Neuronal stem cell (in vitro differentiated cells): ENCODE measurements around the gene SRSF8.

Experiments
- DNase-seq: peaks from one replicate; pipeline ENCODE4 v3.0.0-alpha.2; 2013; ENCODE audit warnings: low spot score
- H2AFZ ChIP-seq: one replicate; pipeline ENCODE4 v1.6.1; 2013; ENCODE audit warnings: mild to moderate bottlenecking, low read length, inconsistent platforms
- H2AK5ac ChIP-seq: 2 replicates; pipeline ENCODE4 v1.6.1; 2013; ENCODE audit warnings: low read depth, mild to moderate bottlenecking, inconsistent platforms, low read length, moderate library complexity, mixed read lengths
- H2BK120ac ChIP-seq: 2 replicates; pipeline ENCODE4 v1.6.1; 2013; ENCODE audit warnings: low read depth, mild to moderate bottlenecking, inconsistent platforms, low read length, moderate library complexity, mixed read lengths
- H2BK12ac ChIP-seq: one replicate; pipeline ENCODE4 v1.6.1; 2013; ENCODE audit warnings: low read length, inconsistent platforms
- H2BK15ac ChIP-seq: 2 replicates; pipeline ENCODE4 v1.6.1; 2013; ENCODE audit warnings: mild to moderate bottlenecking, low read length, inconsistent platforms, mixed read lengths
- H2BK5ac ChIP-seq: one replicate; pipeline ENCODE4 v1.6.1; 2013; ENCODE audit warnings: inconsistent platforms, mild to moderate bottlenecking, low read length, moderate library complexity
- H3K14ac ChIP-seq: one replicate; pipeline ENCODE4 v1.6.1; 2013; ENCODE audit warnings: low read length, inconsistent platforms
- H3K18ac ChIP-seq: 2 replicates; pipeline ENCODE4 v1.6.1; 2013; ENCODE audit warnings: low read length, inconsistent platforms
- H3K23ac ChIP-seq: 2 replicates; pipeline ENCODE4 v1.6.1; 2013; ENCODE audit warnings: low read depth, mild to moderate bottlenecking, mixed read lengths, low read length, inconsistent platforms; ENCODE audit not compliant: poor library complexity
- H3K27ac ChIP-seq: replicated peaks from 3 replicates; pipeline ENCODE4 v1.5.1; 2013; ENCODE audit warnings: low read length, inconsistent platforms
- H3K27me3 ChIP-seq, 3 experiments: 2 replicates each; pipeline ENCODE4 v1.6.1; 2013; ENCODE audit warnings: low read length in 3 of 3, mild to moderate bottlenecking in 2 of 3, inconsistent platforms in 1 of 3, low read depth in 1 of 3, mixed read lengths in 1 of 3, moderate library complexity in 1 of 3; ENCODE audit not compliant: control insufficient read depth in 3 of 3, insufficient read depth in 3 of 3
- H3K36me3 ChIP-seq, 2 donors: replicated peaks in 1 of 2; 2 replicates each; pipeline ENCODE4 v1.6.1; 2013; ENCODE audit warnings: low read length in 2 of 2; ENCODE audit not compliant: control insufficient read depth in 2 of 2, insufficient read depth in 2 of 2
- H3K4ac ChIP-seq: 2 replicates; pipeline ENCODE4 v1.6.1; 2013; ENCODE audit warnings: inconsistent platforms, mild to moderate bottlenecking, low read length, moderate library complexity
- H3K4me1 ChIP-seq, 2 donors: 1 replicate in 1 of 2; 2 replicates in 1 of 2; pipeline ENCODE4 v1.6.1; 2013; ENCODE audit warnings: low read length in 2 of 2, low read depth in 1 of 2; ENCODE audit not compliant: control insufficient read depth in 2 of 2, insufficient read depth in 1 of 2
- H3K4me2 ChIP-seq: one replicate; pipeline ENCODE4 v1.6.1; 2013; ENCODE audit warnings: mild to moderate bottlenecking, low read length, inconsistent platforms; ENCODE audit not compliant: insufficient read depth, poor library complexity, severe bottlenecking
- H3K4me3 ChIP-seq, 2 donors: 2 replicates each; pipeline ENCODE4 v1.5.1; 2013; ENCODE audit warnings: low read length in 2 of 2, mild to moderate bottlenecking in 2 of 2, inconsistent platforms in 1 of 2, moderate library complexity in 1 of 2
- H3K79me1 ChIP-seq: one replicate; pipeline ENCODE4 v1.6.1; 2013; ENCODE audit warnings: low read depth, mild to moderate bottlenecking, inconsistent platforms, low read length, moderate library complexity
- H3K9ac ChIP-seq: one replicate; pipeline ENCODE4 v1.6.1; 2013; ENCODE audit warnings: mild to moderate bottlenecking, low read depth, low read length, inconsistent platforms; ENCODE audit not compliant: poor library complexity
- H3K9me3 ChIP-seq, 2 donors: replicated peaks in 1 of 2; 2 replicates each; pipeline versions ENCODE3 to v1.6.1; 2013; ENCODE audit warnings: low read length in 2 of 2, mild to moderate bottlenecking in 2 of 2, inconsistent platforms in 1 of 2, low read depth in 1 of 2, mixed read lengths in 1 of 2, moderate library complexity in 1 of 2; ENCODE audit not compliant: control insufficient read depth in 2 of 2, insufficient read depth in 1 of 2
- H4K8ac ChIP-seq: one replicate; pipeline ENCODE4 v1.6.1; 2013; ENCODE audit warnings: low read depth, mild to moderate bottlenecking, inconsistent platforms, low read length, moderate library complexity
- H4K91ac ChIP-seq: one replicate; pipeline ENCODE4 v1.6.1; 2013; ENCODE audit warnings: low read length, low read depth, mild to moderate bottlenecking, inconsistent platforms; ENCODE audit not compliant: poor library complexity
- whole genome bisulfite sequencing, 2 donors: extraction: QIAGEN DNeasy Blood & Tissue Kit; methylation state at CpG; one replicate each; pipeline ENCODE4 v1.1.7; 2013; ENCODE audit warnings: missing lambda C conversion rate in 2 of 2, mixed read lengths in 1 of 2; ENCODE audit not compliant: insufficient read length in 2 of 2, insufficient replicate concordance in 1 of 2; ENCODE audit errors: extremely low coverage in 2 of 2; 5-methylcytosine and 5-hydroxymethylcytosine counted together

Gene SRSF8

DNA sequence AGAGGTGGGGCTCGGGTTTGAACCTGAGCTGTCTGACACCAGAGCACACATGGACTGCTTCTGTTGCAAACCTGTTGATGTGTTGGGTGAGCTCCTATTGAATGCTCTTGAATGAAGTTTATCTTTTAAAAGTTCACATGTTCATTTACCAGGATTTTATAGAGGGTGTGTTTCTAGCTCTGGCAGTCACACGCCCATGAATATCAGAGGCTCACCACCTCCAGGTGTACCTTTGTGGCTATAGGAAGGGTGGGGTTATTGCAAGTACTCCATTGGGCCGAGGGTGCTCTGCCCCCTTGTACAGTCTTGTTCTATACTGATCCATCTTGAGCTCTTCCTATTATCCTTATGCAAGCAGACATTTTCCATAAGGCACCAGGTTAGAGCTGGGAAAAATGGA lies 32.1 kb downstream of the SRSF8 start:
- DNase-seq = no peak
- Histone ChIP-seq H4K8ac (no peak overlapping the region), H2BK120ac (no peak overlapping the region), H3K23ac (no peak overlapping the region), H3K14ac (no peak overlapping the region), H3K18ac (no peak overlapping the region), H3K4me2 (no peak overlapping the region), H3K4me1 (peaks cover 1 to 8% of the 10 kb centered on the region in 2 donors), H2BK5ac (no peak overlapping the region), H4K91ac (no peak overlapping the region), H3K9ac (no peak overlapping the region), H2AFZ (no peak overlapping the region), H3K9me3 (no peaks in the 10 kb centered on the region), H2AK5ac (no peak overlapping the region), H3K27ac (no peak overlapping the region), H2BK12ac (no peak overlapping the region), H3K4ac (no peak overlapping the region), H3K4me3 (no peak overlapping the region), H3K36me3 (no peaks in the 10 kb centered on the region), H2BK15ac (no peak overlapping the region), H3K79me1 (no peaks in the 10 kb centered on the region), H3K27me3 (no peaks in the 10 kb centered on the region)
- no CpG with 5 or more reads among the region's 3 CpGs for WGBS, 2 donors

DNA sequence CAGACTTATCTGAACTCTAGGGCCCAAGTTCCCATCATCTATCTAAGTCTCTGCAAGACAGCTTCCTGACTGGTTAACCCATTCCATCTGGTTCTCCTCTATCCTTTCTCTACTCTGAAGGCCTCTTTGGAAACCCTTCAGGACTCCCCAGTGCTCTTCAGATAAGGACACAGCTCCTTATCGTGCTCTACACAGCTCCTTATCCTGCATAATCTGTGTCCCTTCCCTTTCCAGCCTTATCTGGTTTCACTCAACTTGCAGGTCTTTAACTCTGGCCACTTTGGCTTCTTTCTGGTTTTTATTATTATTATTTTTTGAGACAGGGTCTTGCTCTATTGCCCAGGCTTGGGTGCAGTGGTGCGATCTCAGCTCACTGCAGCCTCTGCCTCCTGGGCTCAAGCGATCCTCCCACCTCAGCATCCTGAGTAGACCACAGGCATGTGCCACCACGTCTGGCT lies 33.5 kb downstream of the SRSF8 start:
- Histone ChIP-seq H2BK120ac (no peak overlapping the region), H3K27me3 (no peaks in the 10 kb centered on the region), H2BK12ac (no peak overlapping the region), H3K4me2 (no peak overlapping the region), H3K14ac (no peak overlapping the region), H3K18ac (no peak overlapping the region), H3K9ac (no peak overlapping the region), H3K4ac (no peak overlapping the region), H3K9me3 (no peaks in the 10 kb centered on the region), H2BK15ac (no peak overlapping the region), H3K36me3 (no peaks in the 10 kb centered on the region), H4K8ac (no peak overlapping the region), H4K91ac (no peak overlapping the region), H3K79me1 (no peaks in the 10 kb centered on the region), H2AK5ac (no peak overlapping the region), H2BK5ac (no peak overlapping the region), H3K4me3 (no peak overlapping the region), H3K27ac (no peak overlapping the region), H3K4me1 (peaks cover 1 to 8% of the 10 kb centered on the region in 2 donors), H2AFZ (no peak overlapping the region), H3K23ac (no peak overlapping the region)
- no peak for DNase-seq
- WGBS, 2 donors = no CpG with 5 or more reads among the region's 4 CpGs

DNA sequence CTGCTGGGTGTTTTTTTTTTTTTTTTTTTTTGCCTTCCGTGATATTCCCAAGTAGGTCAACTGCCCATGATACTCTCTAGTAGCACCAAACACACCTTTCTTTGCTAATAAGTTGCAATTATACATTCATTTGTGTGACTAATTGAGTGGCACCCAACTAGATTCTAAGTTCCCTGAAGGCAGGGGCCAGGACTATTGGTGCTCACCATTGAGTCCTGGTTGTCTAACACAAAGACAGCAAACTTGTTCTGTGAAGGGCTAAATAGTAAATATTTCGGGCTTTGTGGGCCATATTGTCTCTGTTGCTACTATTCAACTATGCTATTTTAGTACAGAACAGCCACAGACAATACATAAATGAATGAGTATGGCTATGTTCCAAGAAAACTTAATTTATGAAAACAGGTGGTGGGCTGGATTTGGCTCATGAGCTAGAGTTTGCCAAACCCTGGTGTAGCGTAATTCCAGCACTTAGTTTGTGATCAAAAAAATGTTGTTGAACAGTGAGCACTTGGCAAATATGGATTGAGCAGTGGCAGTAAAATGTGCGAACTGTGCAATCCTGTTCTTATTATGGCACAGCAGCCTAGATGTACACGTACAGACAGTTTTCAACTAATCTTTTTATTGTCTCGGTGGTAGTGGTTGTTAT lies 34.3 kb downstream of the SRSF8 start:
- Histone ChIP-seq H3K23ac (no peak overlapping the region), H2BK15ac (no peak overlapping the region), H3K79me1 (no peaks in the 10 kb centered on the region), H3K4ac (no peak overlapping the region), H4K91ac (no peak overlapping the region), H2BK120ac (no peak overlapping the region), H4K8ac (no peak overlapping the region), H3K9me3 (no peaks in the 10 kb centered on the region), H3K36me3 (no peaks in the 10 kb centered on the region), H3K9ac (no peak overlapping the region), H3K4me2 (no peak overlapping the region), H3K14ac (no peak overlapping the region), H3K18ac (no peak overlapping the region), H3K4me3 (no peak overlapping the region), H2BK5ac (no peak overlapping the region), H3K27me3 (no peaks in the 10 kb centered on the region), H3K4me1 (peaks cover 1 to 6% of the 10 kb centered on the region in 2 donors), H2AK5ac (no peak overlapping the region), H3K27ac (no peak overlapping the region), H2BK12ac (no peak overlapping the region), H2AFZ (no peak overlapping the region)
- no CpG with 5 or more reads among the region's 6 CpGs for WGBS, 2 donors
- DNase-seq = no peak

DNA sequence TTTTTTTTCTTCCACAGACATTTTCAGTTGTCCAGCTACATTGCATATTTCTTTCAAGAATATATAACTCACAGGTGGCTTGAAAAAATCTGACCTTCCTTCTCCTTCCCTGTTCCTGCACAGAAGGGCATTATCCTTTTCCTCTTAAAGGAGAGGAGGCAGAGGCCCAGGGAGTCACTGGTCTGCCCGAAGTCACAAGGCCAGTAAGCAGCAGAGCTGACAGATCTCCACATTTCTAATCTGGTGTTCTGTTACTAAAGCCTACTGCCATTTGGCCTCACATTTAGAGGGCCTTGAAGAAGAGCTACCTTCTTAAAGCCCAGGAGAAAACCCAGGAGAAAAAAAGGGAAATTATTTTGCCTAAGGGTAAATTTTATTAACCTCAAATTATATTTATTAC lies 35.2 kb downstream of the SRSF8 start:
- no peak for DNase-seq

More for the DNA sequence above, 35.2 kb downstream of the SRSF8 start:
- Histone ChIP-seq H4K91ac (no peak overlapping the region), H3K23ac (no peak overlapping the region), H2AFZ (no peak overlapping the region), H3K4me2 (no peak overlapping the region), H2BK15ac (no peak overlapping the region), H3K79me1 (no peaks in the 10 kb centered on the region), H3K27me3 (no peaks in the 10 kb centered on the region), H3K4me3 (no peak overlapping the region), H3K18ac (no peak overlapping the region), H2AK5ac (no peak overlapping the region), H2BK5ac (no peak overlapping the region), H3K27ac (no peak overlapping the region), H2BK12ac (no peak overlapping the region), H3K4ac (no peak overlapping the region), H4K8ac (no peak overlapping the region), H2BK120ac (no peak overlapping the region), H3K9me3 (no peaks in the 10 kb centered on the region), H3K9ac (no peak overlapping the region), H3K14ac (no peak overlapping the region), H3K36me3 (no peaks in the 10 kb centered on the region), H3K4me1 (peaks cover 1 to 2% of the 10 kb centered on the region in 2 donors)
- no CpG with 5 or more reads among the region's 1 CpG for WGBS, 2 donors
